HG02642 (cell line): ENCODE results near the gene SMCP.

Source experiments
- ATAC-seq: cut with Tn5 transposase; IDR thresholded peaks from one replicate; pipeline ENCODE4 v1.9.1; 2021; ENCODE audit warnings: mild to moderate bottlenecking; ENCODE audit not compliant: unreplicated experiment, poor library complexity

The SMCP gene

GRCh38 chr1:152933196-152933595, 55.1 kb downstream of the SMCP start:
- no peak for ATAC-seq
